HG02759 (cell line): Measurements from ENCODE around the gene DEPP1.
A peak's percentile ranks its signal among the peaks of the same experiment; 100 is the strongest.

ENCODE experiments used
- ATAC-seq: cut with Tn5 transposase; IDR thresholded peaks from one replicate; pipeline ENCODE4 v1.9.1; 2021; ENCODE audit warnings: mild to moderate bottlenecking, moderate library complexity; ENCODE audit not compliant: unreplicated experiment

The DEPP1 gene

DNA sequence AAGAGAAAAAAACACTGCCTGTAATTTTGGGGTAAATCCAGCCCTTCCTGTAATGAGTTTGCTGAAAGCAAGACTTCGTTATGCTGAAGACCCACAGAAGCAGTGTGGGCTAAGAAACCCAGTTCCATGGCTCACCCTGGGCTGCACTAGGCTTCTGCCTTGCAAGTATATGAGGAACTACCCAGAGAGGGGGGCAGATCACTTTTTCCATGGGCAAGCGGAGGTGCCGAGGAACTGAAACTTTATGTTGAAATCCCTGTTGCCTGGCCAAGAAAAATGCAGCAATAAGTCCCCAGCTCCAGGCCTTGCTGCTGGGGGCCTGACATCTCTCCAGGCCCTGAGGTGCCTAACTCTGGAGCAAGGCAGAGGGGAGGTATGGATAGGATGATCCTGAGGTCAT is 10.5 kb downstream of the DEPP1 start:
- no peak for ATAC-seq

DNA sequence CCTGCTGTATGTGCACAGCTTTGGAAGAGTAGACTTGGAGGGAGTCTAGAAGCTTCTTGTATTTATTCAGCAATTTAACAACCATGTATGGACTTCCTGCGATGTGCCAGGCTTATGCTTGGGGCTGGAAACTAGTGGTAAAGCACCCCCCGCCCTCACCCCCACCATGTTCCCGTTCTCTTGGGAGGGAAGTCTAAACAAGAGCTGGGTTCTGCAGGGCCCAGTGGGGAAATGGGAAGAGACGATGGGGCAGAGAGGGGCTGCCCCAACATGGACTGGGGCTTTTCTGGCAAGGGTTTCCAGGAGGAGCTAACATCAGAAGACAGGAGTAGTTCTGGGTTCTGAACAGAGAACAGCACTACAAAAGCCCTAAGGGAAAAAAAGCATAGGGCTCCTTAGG is 11.0 kb downstream of the DEPP1 start:
- ATAC-seq = no peak

- no peak for ATAC-seq
Observed at GRCh38 chr10:44966816-44967509, 11.6 kb downstream of the DEPP1 start.

GRCh38 chr10:44966129-44966815 is 12.3 kb downstream of the DEPP1 start:
- ATAC-seq = peak; percentile 42

DNA sequence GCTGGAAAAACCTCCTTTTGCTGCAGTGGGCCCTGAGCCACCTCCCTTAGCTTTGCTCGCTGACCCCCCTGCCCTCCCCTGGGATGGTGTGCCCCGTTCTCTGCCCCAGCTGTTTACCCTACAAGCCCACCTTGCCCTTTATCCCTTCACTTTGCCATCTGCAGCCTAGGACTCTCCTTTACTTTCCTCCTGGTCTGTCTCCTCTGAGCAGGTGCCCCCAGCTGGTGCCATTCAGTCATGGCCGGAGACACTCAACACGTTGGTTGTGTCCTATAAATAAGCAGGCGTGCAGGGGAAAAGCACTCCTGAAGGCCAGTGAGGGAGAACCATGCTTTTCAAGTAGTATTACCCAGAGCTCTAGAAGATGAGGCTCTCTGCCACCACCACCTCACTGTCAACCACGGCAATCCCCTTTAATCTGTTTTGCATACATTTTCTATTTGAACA is 12.9 kb downstream of the DEPP1 start:
- ATAC-seq = peak; percentile 47

DNA sequence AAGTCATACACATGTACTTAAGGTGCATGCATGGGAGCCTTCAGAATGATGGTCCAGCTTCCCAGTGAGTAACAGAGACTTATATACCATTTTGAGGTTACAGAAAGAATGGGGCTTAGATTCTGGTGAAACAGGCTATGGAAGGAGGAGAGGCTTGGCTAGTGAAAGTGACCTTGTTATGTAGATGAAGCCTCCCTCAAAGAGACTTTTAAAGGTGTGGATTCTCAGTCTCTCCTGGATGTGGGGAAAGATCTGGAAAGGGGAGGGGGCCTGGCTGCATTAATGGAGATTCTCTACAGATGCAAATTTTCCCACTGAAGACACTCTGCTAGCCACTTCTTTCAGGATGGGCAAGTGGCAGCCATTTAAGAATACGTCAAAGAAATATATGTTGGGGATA is 13.5 kb downstream of the DEPP1 start:
- ATAC-seq = no peak

DNA sequence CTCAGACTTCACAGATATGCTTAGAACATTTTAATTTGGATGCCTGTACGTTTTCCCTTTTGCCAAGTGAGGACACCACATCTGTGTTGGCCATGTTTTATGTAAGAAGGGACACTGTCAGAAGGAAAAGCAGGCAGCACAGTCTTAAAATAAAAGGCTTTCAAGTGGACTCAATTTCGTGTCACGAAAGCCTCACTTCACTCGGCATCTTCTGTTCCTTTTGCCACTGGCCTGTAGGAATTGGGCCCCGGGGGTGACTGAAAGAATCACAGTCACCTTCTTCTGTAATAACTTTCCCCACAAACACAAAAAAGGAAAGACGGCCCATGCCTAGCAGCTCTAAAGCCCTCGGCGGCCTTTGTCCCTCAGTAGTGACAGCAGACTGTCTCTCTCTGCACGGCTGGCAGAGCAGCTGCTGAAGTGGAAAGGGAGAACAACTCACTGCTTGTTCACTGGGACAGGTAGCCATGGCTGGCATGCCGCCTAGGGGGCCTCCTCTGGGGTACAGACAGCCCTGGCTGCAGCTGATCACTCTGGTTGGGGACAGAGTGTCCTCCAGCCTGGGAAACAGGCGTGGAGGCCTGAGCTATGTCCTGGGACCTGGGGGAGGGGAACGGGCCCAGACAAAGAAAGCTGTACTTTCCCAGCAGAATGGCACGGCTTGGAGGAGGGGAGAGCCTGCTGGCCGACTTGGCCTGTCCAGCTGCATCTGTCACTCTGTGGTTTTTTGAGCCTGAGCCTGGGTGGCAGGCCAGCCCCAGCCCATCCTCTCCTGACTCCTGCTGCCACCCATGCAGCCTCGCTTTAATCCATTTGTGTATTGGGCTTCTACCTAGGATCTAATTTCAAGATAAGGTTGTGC is 14.6 kb downstream of the DEPP1 start:
- peak; percentile 26 for ATAC-seq

DNA sequence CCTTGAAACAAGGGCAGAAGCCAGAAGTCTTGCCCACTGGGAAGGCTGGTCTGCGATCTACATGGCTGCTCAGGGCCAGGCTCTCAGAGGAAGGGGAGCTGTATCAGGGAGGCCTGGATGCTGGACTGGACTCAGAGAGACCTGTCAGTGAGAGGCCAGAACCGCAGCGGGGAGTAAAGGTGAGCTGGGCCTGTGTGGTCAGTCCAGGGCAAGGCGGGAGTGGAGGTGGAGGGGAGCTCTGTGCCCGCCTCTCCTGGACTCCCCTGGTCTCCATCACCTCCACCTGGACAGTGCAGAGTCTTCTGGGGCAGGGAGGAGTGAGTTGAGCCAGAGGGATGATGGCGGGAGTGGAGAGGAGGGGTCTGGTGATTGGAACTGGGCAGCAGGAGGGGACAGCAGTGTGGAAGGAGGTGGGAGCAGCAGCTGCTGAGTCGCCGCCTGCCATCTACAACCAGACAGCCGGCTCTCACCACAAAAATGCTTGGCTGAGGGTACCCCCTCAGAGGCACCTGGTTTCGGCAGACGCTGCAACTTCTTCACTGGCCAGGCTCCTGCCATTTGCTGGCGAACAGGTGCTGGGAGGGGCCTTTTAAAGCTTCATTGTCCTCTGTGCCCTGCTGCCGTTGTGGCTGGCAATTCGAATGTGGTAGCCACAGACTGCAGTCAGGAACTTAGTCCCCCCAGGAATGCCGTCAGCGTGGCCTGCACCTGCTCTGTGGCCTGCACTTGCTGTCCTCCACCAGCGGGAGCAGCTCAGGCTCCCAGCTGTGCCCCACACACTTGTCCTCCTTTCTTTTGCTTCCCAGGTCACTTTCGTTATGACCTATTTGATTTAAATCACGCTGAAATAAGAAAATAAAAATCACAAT is 15.5 kb downstream of the DEPP1 start:
- no peak for ATAC-seq

DNA sequence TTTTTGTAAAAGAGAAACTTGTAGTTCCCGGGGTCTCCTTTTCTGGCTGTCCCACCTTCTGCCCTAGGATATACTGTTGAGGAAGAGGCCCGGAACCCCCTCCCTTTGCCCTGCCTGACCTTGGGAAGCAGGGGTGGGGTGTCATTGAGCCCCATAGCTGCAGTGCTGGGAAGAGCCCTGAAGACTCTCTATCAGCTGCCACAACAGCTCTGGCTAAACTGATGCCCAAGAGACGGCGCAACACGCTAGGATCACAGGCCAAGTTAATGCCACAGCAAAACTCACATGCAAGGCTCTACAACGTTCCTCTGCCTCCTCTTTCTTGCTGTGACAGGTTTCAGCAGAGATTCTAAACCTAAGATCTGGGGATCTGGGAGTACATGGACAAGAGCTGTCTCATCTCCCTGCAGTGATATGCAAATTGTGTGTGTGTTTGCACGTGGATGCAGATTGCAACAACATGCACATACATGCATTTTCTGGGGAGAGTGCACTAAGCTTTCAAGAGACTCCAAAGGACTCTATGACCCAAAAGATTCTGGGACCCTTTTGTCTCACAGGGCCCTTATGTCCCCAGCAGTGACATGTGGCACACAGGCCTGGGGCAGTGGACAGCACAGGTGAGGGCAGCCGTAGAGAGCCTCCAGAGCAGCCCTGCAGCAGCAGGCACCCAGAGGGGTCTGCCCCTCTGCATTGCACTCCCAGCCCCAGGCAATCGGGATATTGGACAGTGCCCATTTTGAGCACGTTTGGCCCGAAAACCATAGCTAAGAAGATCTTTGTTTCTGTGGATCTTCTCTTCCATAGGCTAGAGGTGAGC is 16.5 kb downstream of the DEPP1 start:
- ATAC-seq = no peak

GRCh38 chr10:44961230-44961571 is 17.4 kb downstream of the DEPP1 start:
- ATAC-seq = no peak

DNA sequence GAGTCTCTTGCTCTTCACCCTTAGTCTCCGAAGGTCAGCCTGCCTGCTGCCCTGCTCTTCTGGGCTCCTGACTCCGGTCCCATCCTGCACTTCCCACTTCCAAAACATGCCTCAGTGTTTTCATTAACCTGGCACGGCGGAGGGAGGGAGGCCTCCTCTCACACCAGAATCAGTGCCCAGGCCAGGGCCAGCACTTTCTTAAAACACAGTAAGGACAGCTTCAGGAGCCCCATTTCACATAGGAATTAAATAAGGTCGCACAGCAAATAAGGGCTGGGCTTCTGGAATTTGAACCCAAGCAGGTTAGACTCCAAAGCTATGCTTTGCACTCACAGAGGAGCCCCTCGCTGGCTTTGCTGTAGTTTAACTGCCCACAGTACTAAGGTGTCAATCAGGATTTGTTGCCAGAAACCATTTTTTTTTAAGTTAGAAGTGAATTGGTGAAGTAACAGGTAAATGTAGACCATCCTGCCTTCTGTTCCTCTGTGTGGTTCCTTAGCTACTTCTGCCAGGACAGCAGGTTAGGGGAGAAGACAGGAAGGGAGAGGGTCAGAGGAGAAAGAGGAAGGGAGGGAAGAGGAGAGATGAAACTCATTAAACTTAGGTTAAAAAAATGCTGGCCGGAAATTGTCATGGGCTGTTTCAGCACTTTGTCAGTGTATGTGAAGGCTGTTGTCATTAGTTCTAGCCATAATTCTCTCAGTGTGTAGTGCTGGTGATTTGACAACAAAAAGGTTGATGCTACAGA is 18.0 kb downstream of the DEPP1 start:
- ATAC-seq = no peak

DNA sequence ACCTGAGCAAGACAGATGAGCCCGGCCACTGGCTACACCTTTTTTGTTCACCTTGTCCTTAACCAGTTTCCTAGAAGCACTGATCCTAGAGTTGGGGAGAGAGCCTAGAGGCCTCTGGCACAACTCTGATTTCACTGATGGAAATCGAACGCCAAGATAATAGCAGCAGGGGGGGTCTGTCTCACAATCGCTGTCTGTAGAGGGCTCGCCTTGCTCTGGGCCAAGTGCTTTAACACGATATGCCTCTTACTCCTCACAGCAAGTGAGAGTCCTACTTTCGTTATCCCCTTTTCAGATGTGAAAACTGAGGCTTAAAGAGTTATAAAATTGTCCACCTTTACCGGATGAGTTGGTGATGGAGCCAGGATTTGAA is 18.5 kb downstream of the DEPP1 start:
- ATAC-seq = no peak

GRCh38 chr10:44959247-44960087 is 19.1 kb downstream of the DEPP1 start, which contains the start of gene RASSF4:
TSS of gene RASSF4 (plus strand) at chr10:44959802. CDS start at chr10:44970203, 10,401 bp downstream.
- peak; percentile 96 for ATAC-seq

DNA sequence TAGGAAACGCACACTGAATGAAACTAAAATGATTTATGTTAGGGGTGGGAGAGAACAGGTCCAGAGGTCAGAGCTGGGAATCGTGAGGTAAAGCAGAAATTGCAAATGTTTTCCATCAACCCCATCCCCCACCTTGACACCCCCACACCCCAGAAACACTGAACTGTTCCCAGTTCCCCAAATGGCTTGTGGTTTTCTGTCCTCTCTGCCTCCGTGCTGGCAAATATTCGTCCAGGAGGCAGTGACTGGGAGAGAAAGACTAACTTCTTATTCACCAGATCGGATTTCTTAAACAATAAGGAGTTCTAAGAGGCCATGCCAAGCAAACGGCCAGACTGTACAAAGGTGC is 19.7 kb downstream of the DEPP1 start:
- no peak for ATAC-seq

- no peak for ATAC-seq
Observed at GRCh38 chr10:44958196-44958897, 20.3 kb downstream of the DEPP1 start.

GRCh38 chr10:44956717-44957706 is 21.6 kb downstream of the DEPP1 start:
- ATAC-seq = no peak

DNA sequence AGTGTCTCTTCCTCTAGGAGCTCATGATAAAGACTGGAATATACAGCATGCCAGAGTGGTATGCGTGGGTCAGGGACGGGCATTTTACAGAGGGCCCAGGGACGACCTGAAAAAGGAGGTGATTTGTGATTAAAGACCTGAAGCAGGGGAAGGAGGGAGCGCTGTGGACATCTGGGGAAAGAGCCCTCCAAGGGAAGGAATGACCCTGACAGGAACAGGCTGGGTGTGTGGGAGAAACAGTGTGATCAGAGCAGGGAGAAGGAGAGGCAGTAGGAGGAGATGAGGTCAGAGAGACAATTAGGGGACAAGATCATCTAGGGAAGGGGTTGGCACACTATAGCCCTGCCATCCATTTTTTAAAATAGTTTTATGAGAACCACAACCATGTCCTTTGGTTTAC is 22.4 kb downstream of the DEPP1 start:
- no peak for ATAC-seq
